Stimulated activated CD4-positive, alpha-beta T cell treated with anti-CD3 and anti-CD28 coated beads, Interleukin-15, amount 100 ng/mL, for 24 hours (primary cell): ENCODE data around the gene TLR10.

Experiments
- DNase-seq: peaks from one replicate; pipeline ENCODE4 v3.0.0-alpha.2; 2020

The TLR10 gene

GRCh38 chr4:38723726-38724474 lies 58.9 kb downstream of the TLR10 start:
- no peak for DNase-seq

GRCh38 chr4:38723114-38723513 lies 59.7 kb downstream of the TLR10 start:
- DNase-seq = no peak
